NCI-H1092 treated with DMSO at 0.1 percent for 48 hours (cell line): Measurements from ENCODE around the gene EIF4G3.
"Not testable (repeated sequence)": the region's sequence is repeated elsewhere in the genome, so short reads cannot be mapped to it uniquely, and the experiment has no call there.

Source experiments
- DNase-seq: peaks from one replicate; lab custom pipeline; 2025; lab: John Stamatoyannopoulos, UW

The EIF4G3 gene

DNA sequence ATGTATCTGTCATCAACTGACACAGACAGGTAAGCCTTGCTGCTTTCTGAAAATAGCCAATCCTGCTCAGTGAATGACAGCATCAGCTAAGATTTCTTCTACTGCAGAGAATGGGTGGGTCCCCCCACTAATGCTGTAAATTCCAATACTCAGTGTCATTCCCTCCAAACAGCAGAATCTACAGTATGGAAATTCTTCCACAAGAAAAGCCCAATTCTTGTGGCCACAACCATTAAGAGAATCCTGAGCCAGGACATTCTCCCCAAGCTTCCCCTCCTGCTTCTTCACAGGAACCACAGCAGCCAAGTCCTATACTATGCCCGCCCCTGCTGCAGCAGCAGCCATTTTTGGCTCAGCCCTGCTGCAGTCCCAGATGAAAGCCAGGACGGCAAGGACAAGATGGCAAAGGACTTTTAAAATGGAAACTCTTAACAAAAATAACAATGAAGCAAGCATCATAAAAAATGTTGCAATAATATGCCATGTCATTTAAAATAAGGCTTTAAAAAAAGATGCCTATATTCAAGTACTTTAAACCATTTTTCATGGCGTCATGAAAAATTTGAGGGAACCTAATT is 26.8 kb downstream of the EIF4G3 start:
- DNase-seq: no peak

DNA sequence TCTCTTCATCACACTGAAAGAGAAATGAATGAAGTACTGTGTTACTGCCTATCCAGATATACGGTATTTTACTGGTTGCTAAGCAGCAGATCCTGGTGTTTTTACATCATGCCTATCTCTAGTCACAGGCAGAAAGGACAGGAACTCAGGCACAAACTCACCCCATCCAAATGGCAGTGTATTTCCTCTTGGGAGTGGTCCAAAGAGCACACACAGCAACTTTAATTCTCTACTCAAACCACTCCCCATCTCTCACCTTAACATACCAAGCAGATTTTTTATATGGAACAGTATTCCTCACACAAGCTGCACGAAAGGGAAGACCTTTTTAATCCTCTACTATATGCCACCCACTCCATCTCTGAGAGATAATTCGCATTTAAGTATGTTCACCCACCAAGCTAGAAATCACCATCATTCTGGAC is 27.3 kb downstream of the EIF4G3 start:
- no peak for DNase-seq

DNA sequence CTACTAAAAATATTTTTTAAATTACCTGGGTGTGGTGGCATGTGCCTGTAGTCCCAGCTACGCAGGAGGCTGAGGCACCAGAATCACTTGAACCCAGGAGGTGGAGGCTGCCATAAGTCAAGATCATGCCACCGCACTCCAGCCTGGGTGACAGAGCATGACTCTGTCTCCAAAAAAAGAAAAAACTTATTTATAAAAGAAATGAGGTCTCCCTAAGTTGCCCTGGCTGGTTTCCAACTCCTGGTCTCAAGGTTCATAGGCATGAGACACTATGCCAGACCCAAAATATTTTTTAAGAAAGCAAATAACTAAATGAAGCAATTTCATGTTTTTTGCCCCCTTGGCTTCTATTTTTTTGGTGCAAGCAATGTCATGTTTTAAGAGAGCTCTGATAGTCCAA is 32.9 kb downstream of the EIF4G3 start:
- no peak for DNase-seq

DNA sequence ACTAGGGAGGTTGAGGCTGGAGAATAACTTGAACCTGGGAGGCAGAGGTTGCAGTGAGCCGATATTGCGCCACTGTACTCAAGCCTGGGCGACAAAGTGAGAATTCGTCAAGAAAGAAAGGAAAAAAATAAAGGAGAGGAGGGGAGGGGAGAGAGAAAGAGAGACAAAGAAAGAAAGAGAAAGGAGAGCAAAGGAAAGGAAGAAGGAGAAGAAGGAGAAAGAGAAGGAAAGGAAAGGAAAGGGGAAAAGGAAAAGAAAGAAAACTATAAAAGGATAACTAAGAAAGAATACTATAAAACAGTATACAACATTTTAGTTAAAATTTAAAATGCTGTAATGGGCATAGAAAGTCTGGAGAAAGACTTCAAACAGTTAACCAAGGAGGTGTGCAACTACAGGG is 33.6 kb downstream of the EIF4G3 start:
- DNase-seq: no peak

DNA sequence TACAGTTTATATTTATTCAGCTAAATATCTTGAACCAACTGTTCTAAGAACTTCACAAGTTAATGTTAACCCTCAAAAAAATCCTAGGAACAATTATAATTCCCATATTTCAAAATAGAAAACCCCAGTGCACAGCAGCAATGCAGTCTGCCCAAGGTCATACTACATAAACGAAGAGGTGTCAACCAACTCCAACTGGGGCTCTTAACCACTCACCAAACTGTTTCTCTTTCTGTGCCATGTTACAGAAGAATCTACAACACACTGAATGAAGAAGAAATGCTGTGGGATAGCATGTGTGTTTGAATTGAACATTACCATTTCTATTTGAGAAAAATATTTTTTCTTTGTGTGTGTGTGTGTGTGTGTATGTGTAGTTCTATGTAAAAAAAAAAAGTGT is 35.7 kb downstream of the EIF4G3 start:
- DNase-seq: no peak

DNA sequence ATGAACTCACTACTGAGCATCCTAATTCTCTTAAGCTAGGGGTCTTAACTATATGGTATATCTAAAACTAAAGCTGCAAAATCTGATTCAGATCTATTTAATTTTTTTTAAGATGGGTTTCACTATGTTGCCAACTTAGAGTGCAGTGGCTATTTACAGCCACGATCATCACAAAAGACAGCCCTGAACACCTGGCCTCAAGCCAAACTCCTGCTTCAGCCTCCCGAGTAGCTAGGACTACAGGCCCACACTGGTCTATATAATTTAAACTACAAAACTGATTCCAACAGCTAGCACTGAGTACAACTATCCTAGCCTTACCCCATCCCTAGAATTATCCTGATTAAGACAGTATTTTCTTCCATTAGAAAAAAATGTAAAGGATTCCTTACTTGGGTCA is 37.1 kb downstream of the EIF4G3 start:
- peak; percentile 55 for DNase-seq

DNA sequence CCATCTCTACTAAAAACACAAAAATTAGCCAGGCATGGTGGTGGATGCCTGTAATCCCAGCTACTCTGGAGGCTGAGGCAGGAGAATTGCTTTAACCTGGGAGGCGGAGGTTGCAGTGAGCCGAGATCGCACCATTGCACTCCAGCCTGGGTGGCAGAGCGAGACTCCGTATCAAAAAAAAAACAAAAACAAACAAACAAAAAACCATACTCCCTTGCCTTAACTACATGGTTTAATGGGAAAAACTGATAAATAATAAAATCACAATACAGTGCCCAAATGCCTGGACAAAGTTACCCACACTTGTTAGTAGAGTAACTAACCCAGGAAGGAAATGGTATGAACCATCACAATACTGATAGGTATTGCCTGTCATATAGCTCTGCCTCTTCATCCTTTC is 40.4 kb downstream of the EIF4G3 start:
- DNase-seq: not testable (repeated sequence)

DNA sequence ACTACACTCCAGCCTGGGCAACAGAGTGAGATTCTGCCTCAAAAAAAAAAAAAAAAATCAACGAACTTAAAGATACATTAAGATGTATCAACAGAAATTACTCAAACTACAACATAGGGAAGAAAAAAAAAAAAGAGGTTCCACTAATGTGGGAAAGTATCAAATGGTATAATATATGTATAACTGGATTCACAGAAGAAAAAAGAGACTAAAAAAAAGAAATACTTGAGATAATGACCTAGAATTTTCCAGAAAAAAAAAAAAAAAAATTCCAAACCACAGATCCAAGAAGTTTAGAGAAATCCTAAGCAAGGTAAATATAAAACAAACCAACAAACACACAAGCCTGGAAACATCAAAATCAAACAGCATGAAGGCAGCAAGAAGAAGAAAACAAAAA is 45.5 kb downstream of the EIF4G3 start:
- DNase-seq: no peak

DNA sequence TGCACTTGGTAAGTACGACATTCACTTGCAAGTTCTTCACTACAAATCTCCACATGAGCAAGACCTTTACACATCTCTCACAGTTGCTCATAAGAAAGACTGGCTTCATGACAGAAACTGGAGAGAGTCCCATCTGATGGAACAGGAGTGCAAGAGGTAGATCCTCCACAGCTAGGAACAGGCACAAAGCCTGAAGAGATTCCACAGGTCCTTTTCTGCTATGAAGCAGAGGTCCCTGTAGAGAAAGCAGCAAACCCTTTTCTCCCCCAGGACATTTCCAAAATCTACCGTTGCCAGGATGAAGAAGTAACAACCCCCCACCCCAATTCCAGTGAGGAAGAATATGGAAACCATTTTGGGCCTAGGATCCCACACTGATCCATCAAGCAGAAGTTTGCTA is 47.3 kb downstream of the EIF4G3 start:
- no peak for DNase-seq

DNA sequence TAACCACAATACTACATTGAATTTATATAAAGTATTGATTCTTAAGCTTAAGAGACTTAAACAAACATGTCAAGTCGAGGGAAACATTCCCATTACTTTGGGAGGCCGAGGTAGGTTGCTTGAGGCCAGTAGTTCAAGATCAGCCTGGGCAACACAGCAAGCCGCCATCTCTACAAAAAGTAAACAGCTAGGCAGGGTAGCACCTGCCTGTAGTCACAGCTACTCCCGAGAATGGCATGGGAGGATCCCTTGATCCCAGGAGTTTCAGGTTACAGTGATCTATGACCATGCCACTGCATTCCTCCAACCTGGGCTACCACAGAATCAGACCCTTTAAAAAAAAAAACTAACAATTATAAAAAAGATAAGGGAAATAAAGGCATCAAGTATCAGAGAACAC is 50.4 kb downstream of the EIF4G3 start:
- no peak for DNase-seq

DNA sequence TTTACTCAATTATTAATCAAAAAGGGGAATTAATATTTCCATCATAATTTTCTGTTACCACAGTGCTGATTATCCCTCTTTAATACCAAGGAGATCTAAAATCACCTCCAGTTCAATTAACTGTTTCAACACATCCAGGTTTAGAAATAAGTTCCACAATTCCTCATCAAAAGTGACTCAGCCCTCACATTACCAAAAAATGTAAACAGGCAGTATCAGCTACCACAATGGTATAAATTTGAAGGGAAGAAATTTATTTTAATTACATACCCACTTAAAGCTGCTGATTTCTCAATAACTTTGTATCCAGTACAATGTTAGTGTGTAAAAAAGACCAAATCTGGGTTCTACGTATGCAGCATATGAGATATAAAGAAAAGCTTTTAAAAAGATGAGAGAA is 51.9 kb downstream of the EIF4G3 start:
- no peak for DNase-seq

DNA sequence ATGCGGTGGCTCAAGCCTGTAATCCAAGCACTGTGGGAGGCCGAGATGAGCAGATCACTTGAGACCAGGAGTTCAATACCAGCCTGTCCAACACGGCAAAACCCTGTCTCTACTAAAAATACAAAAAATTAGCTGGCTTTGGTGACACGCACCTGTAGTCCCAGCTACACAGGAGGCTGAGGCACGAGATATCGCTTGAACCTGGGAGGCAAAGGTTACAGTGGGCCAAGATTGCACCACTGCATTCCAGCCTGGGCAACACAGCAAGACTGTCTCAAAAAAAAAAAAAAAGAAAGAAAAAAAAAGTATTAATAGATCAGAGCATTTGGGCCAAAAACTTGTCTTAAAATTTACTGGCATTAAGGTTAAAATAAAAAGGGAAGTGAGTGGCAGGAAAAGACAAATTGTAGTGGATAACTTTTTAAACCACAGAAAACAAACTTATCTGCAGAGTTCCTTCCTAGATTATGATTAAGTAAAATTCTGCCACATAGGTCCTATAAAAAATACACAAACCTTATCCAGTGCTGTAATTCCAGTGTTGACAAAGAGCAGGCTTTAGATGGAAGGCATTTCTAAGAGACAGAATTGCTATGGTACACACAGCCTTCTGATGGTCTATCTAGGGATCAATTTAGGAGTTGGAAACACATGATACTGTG is 53.3 kb downstream of the EIF4G3 start:
- no peak for DNase-seq

DNA sequence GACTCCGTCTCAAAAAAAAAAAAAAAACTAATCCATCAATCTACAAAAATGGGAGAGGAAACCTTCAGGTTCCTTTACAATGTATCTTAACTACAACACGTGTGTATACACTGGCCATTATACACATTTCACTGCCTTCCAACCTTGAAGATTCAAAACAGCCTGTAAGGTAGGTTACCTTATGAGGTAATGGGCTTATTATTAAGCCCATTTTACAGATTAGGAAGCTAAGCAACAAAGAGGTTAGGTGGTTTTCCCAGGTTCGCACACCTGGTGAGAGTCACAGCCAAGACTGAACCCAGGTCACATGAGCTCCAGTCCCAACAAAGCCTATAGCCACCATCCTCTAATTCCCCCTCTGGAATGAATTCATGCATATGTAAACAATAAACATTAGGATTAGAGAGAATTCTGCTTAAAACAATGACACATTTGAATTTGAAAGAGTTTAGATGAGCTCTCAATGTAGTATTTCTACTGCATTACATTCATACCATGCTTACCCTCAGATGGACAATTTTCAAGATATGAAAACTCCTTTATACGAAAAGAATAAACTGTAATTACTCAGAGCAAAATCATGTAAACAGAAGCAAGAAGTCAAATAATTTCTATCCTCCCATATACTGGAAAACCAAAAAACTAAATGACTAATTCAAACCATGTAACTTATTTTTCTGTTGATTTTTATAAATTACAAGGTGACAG is 54.8 kb downstream of the EIF4G3 start:
- no peak for DNase-seq

DNA sequence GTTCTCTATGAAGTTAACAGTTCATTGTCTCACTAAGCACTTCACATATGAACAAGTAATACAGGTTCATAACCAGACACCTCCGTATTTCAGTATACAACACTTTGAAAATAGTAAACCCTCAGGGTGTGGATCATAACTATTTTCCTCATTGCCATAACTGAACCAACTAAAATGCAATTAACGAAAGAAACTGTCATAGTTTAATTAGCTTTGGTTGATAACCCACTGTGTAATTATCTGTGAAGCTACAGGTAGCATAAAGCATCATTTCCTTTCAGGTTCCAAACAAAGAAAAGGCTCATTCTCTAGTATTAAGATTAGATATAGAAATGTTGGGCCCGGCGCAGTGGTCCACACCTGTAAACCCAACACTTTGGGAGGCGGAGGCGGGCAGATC is 58.5 kb downstream of the EIF4G3 start:
- DNase-seq: no peak

DNA sequence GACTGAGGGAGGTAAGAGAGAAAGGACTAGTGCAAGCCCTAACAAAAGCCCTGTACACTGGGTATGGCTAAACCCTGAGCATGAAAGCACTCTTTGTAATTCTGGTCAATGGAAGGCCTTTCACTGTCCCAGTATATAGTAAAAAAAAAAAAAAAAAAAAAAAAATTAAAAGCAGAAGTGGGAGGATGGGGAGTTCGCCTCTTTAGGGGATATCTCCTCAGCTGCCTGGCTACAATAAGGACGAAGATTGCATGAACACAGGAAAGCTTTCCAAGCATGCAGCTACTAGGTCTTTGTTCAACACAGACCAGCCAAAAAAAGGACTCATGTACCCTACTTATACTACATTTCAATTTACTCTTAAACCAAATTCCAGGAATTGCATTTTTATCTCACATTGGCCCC is 59.1 kb downstream of the EIF4G3 start:
- DNase-seq: no peak

DNA sequence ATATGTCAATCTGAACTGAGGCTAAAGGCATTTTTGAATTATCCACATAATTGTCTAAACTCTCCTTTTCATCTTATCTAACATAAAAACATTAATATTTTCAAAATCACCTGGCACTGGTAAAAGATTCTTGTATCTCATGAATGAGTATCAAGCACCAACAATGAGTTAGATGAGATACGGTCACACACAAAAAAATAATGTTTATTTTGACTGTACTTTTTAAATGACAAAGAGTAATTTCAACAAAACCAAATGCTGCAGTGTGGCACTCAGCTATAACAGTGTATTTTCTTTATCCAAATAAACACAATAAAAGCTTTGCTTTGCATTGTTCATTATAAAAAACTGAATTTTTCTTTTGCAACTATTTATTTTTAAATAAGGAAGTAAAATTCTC is 59.5 kb downstream of the EIF4G3 start:
- DNase-seq: no peak

DNA sequence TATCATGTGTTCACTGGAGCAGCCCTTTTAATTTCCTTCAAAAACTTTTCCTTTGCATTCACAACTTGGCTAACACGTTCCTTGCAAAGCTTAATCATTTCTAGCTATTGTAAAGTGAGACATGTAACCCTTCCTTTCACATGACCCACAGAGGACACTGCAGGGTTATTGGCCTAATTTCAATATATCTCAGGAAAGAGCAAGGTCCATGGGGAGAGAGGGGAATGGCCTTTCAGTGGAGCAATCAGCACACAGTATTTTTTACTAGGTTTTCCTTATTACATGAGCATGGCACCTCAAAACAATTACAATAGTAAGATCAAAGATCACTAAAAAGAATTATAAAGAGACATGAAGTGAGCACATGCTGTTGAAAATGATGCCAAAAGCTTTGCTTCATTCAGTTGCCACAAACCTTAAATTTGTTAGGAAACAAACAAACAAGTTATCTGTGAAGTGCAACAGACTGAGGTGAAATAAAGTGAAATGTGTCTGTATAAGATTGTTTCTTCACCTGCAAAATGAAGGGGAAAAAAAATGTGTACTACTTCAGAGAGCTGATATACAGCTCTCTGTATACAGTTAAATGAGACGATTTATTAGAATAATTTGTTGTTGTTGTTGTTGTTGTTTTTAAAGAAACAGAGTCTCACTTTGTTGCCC is 61.5 kb downstream of the EIF4G3 start:
- DNase-seq: no peak

DNA sequence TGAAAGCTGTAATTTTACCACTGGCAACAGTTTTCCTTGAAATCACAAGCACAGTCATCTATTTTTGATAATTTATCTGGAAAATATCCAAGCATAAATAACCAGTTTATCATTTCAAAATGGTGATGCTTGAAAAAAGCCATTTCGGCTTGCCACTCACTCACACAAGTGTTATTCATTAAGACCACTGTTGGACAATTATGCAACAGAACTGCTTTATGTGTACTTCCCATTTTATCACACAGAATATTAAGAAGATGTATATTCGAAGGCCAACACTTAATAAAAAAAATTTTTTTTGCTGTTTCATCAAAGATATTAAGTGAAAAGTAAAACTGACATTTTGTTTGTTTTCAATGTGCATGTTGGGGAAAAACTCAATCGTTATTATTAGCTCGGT is 62.3 kb downstream of the EIF4G3 start:
- DNase-seq: no peak

DNA sequence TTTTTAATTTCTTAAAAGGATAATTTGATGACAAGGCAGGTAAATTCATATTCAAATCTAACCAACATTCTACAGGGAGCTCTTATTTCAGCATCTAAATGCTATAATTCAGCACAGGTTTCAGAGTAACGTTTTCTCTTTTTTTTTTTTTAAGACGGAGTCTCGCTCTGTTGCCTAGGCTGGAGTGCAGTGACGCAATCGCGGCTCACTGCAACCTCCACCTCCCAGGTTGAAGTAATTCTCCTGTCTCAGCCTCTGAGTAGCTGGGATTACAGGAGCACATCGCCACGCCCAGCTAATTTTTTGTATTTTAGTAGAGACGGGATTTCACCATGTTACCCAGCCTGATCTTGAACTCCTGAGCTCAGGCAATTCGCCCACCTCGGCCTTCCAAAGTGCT is 66.5 kb downstream of the EIF4G3 start:
- no peak for DNase-seq

DNA sequence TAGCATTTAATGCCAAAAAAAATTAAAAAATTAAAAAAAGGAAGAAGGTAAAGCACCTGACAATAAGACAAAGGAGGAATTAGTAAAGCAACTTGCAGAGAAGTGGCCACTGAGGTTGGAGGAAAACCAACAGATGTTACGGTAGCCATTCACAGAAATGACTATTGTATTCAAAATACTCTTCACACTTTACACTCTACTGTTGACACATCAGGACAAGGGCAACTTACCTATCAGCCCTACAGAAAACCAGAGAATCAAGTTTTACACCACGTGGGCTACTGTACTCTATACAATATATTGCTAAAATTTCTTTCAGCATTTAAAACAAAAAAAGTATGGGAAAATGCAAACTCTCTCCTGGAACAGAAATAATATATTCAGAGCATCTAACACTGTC is 70.0 kb downstream of the EIF4G3 start:
- no peak for DNase-seq

DNA sequence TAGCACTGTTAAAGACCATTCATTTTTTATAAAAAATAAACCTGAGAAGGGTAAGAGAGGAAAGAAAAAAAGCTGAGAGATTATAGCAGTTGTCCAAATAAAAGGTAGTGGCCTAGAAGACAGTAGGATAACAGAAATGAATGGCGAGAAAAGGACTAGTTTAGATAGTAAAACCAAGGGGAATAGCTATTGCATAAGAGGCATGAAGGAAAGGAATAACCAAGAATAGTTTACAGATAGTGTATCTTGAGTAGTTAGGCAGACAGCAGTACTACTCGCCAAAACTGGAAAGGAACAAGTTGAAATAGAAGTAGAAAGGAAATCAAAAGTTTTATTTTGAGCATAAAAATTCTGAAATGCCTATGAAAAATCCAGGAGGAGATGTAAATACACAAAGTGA is 70.5 kb downstream of the EIF4G3 start:
- DNase-seq: no peak

DNA sequence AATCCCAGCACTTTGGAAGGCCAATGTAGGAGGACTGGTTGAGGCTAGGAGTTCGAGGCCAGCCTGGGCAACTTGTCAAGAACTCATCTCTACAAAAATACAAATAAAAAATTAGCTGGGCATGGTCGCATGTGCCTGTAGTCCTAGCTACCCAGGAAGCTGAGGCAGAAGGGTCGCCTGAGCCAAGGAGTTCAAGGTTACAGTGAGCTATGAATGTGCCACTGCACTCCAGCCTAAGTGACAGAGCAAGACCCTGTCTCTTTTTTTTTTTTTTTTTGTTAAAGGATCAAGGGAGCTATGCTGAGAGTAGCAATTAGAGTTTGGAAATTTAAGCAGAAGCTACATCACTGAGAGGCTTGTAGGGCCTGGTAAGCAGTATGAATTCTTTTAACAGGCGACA is 70.9 kb downstream of the EIF4G3 start:
- no peak for DNase-seq

DNA sequence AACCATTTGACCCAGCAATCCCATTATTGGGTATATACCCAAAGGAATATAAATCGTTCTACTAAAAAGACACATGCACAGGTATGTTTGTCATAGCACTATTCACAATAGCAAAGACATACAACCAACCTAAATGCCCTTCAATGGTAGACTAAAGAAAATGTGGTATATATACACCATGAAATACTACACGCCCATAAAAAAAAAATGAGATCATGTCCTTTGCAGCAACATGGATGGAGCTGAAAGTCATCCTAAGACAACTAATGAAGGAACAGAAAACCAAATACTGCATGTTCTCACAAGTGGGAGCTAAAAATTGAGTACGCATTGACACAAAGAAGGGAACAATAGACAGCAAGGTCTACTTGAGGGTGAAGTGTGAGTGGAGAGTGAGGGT is 72.0 kb downstream of the EIF4G3 start:
- no peak for DNase-seq
